ENCODE data around the gene KRTAP4-11.
"Not testable (repeated sequence)": the region's sequence is repeated elsewhere in the genome, so short reads cannot be mapped to it uniquely, and the experiment has no call there.

The KRTAP4-11 gene

DNA sequence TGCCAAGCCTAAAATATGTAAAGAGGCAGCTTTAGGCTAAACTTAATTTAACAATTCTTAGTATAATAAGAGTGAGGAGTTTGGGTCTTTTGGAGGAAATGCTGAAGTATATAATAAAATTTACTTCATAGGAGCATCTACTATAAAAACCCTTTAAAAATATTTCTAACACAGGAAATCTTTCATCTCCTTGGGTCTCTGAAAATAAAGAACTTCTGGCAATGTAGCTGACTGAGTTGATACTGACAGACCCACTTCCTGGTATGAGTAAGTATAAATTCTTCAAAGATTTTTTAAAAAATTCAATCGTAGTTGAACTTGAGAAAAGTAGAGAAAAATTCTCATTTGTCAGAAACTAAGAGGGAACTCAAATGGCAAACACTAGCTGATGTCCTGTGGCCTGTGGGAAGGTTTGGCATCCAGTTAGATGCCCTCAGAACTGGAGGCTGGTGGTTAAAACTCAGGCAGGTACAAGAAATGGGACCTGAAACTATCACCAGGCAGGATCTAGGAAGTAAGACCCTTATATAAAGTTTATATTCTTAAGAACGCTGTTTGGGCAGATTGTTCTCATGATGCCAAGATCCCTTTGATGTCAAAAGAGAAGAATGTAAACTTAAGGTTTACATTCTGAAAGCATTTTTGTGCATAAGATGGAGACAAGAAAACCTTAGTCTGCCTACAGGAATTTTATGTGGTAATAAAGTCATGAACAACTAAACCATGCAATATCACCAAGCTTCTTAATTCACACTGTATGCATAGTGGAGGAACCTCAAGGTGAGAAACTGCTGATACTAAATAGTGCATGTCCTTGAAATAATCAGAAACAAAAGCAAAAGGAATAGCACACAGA is 15.9 kb upstream of the KRTAP4-11 start:
- TF ChIP-seq CTCF (IDR thresholded peaks at IDR 0.05; ENCODE audit: borderline replicate concordance, insufficient read depth, low read depth, low read length): no peak
- no peak overlapping the region for H3K4me3 ChIP-seq (ENCODE audit: low read depth, low read length)

DNA sequence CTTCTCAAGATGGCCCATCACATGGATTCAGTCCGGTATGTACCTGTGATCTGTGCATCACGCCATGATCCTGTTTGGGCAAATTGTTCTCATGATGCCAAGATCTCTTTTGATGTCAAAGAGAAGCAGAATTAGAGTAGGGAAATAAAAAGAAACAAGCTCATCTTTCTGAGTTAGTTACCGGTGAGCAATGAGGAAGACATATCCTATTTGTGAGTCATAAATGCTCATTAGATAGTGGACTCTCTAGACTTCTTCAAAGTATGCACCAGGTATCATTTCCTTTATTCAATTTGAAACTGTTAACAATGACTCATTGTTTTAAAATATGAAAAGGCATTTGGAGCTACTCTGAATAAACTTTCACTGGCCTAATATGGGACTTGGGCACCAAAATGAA is 13.8 kb upstream of the KRTAP4-11 start:
- no peak for TF ChIP-seq CTCF (IDR thresholded peaks at IDR 0.05; ENCODE audit: borderline replicate concordance, insufficient read depth, low read depth, low read length)

GRCh38 chr17:41127371-41127770 is 9.2 kb upstream of the KRTAP4-11 start:
- TF ChIP-seq CTCF (IDR thresholded peaks at IDR 0.05; ENCODE audit: borderline replicate concordance, insufficient read depth, low read depth, low read length): no peak
- H3K4me3 ChIP-seq (ENCODE audit: low read depth, low read length): no peak overlapping the region

More for the DNA sequence above, 13.8 kb upstream of the KRTAP4-11 start:
- H3K4me3 ChIP-seq (ENCODE audit: low read depth, low read length): no peak overlapping the region

- no peak overlapping the region for H3K4me3 ChIP-seq (ENCODE audit: low read depth, low read length)
- no peak for TF ChIP-seq CTCF (IDR thresholded peaks at IDR 0.05; ENCODE audit: borderline replicate concordance, insufficient read depth, low read depth, low read length)
Observed at GRCh38 chr17:41126412-41126811, 8.2 kb upstream of the KRTAP4-11 start.

DNA sequence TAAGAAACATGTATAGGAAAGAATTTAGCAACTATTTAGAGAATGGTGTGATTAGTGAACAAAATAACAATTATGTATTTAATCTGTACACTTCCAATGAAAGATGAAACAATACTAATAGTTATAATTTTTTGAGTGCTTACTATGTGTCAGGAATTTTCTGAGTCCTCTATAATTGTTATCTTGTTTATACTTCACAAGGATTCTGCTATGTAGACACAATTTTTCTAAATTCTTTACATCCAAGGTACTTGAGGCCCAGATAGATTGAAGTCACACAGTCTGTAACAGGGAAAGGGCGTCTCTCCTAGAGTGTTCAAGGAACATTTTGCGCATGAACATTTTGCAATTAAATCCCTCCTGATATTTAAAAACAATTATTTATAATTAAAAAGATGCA is 6.9 kb upstream of the KRTAP4-11 start:
- H3K4me3 ChIP-seq (ENCODE audit: low read depth, low read length): no peak overlapping the region
- no peak for TF ChIP-seq CTCF (IDR thresholded peaks at IDR 0.05; ENCODE audit: borderline replicate concordance, insufficient read depth, low read depth, low read length)

DNA sequence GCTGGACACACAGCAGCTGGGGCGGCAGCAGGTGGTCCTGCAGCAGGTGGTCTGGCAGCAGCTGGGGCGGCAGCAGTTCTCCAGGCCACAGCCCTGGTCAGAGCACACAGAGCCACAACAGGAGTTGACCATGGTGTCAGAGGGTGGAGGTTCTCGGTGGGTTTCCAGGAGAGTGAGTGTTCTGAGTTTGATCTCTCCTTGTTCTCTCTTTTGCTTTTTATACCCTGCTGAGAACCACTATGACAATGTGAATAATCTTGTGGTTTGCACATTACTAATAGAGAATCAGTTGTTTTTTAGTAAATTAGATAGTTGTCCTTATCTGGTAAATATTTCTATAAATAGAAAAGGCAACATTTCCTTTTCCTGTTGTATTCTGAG is 5.8 kb upstream of the KRTAP4-11 start, which contains the start of gene KRTAP4-12:
KRTAP4-12 (minus strand) TSS at position 192 of the 381 bp plus-strand sequence; CDS start at position 132, 60 bp downstream.
- not testable (repeated sequence) for H3K4me3 ChIP-seq (ENCODE audit: low read depth, low read length)

DNA sequence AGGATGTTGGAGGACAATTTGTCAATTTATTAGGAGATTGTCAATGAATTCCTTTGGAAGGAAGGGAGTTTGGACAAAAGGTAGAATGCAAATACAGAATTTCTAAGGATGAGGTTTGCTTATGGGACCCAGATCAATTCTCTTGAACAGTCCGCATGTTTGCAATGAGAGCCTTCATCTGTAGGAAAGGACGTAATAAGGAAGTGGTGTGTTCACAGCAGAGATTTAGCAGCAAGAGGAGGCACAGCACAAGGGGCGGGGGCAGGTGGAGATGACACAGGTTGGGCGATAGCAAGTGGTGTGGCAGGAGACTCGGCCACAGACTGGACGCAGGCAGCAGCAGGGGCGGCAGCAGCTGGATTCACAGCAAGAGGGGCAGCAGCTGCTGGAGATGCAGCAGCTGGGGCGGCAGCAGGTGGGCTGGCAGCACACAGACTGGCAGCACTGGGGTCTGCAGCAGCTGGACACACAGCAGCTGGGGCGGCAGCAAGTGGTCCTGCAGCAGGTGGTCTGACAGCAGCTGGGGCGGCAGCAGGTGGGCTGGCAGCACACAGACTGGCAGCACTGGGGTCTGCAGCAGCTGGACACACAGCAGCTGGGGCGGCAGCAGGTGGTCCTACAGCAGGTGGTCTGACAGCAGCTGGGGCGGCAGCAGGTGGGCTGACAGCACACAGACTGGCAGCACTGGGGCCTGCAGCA is 5.3 kb upstream of the KRTAP4-11 start:
- H3K4me3 ChIP-seq (ENCODE audit: low read depth, low read length): not testable (repeated sequence)

DNA sequence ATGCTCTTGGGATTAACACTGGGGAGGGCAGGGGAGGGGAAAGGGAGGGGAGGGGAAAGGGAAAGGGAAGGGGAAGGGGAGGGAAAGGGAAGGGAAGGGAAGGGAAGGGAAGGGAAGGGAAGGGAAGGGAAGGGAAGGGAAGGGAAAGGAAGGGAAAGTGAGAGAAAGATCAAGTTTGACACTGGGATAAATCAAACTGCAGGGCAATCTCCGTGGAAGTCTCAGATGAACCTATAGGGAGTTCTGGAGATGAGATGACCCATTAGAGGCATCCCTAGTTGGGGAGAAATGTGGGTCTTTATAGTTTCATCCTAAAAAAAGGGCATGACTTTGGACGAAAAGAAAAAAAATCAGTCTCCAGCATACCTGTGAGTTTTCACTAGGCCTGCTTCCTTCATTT is 3.6 kb upstream of the KRTAP4-11 start:
- TF ChIP-seq CTCF (IDR thresholded peaks at IDR 0.05; ENCODE audit: borderline replicate concordance, insufficient read depth, low read depth, low read length): no peak
- H3K4me3 ChIP-seq (ENCODE audit: low read depth, low read length): no peak overlapping the region

GRCh38 chr17:41119696-41120690 is 1.8 kb upstream of the KRTAP4-11 start:
- not testable (repeated sequence) for H3K4me3 ChIP-seq (ENCODE audit: low read depth, low read length)

Measured in GM12875 (cell line).